ENCODE data around the gene KREMEN2.
A peak's percentile ranks its signal among the peaks of the same experiment; 100 is the strongest.

KREMEN2 gene

GRCh38 chr16:2974319-2975056 lies 10.4 kb downstream of the KREMEN2 start:
- TF ChIP-seq CTCF (IDR thresholded peaks at IDR 0.05; ENCODE audit: low read length, missing control alignments) = no peak
- H3K4me3 ChIP-seq (replicated peaks; ENCODE audit: low read depth, low read length) = no peak overlapping the region
- no peak for DNase-seq (ENCODE audit: low read depth)

GRCh38 chr16:2975161-2975795 lies 11.2 kb downstream of the KREMEN2 start:
- TF ChIP-seq CTCF (IDR thresholded peaks at IDR 0.05; ENCODE audit: low read length, missing control alignments) = no peak
- no peak for DNase-seq (ENCODE audit: low read depth)

GRCh38 chr16:2976201-2976600 lies 12.1 kb downstream of the KREMEN2 start:
- no peak for TF ChIP-seq CTCF (IDR thresholded peaks at IDR 0.05; ENCODE audit: low read length, missing control alignments)
- no peak for DNase-seq (ENCODE audit: low read depth)
- H3K4me3 ChIP-seq (replicated peaks; ENCODE audit: low read depth, low read length) = no peak overlapping the region

More at GRCh38 chr16:2975161-2975795, 11.2 kb downstream of the KREMEN2 start:
- no peak overlapping the region for H3K4me3 ChIP-seq (replicated peaks; ENCODE audit: low read depth, low read length)

GRCh38 chr16:2976673-2977072 lies 12.6 kb downstream of the KREMEN2 start:
- no peak for TF ChIP-seq CTCF (IDR thresholded peaks at IDR 0.05; ENCODE audit: low read length, missing control alignments)
- no peak overlapping the region for H3K4me3 ChIP-seq (replicated peaks; ENCODE audit: low read depth, low read length)
- DNase-seq (ENCODE audit: low read depth) = no peak

GRCh38 chr16:2977440-2977839 lies 13.4 kb downstream of the KREMEN2 start:
- DNase-seq (ENCODE audit: low read depth) = no peak
- H3K4me3 ChIP-seq (replicated peaks; ENCODE audit: low read depth, low read length) = no peak overlapping the region
- TF ChIP-seq CTCF (IDR thresholded peaks at IDR 0.05; ENCODE audit: low read length, missing control alignments) = no peak

GRCh38 chr16:2979669-2980226 lies 15.7 kb downstream of the KREMEN2 start:
- H3K4me3 ChIP-seq (replicated peaks; ENCODE audit: low read depth, low read length) = peak overlapping the region; percentile 69
- TF ChIP-seq CTCF (IDR thresholded peaks at IDR 0.05; ENCODE audit: low read length, missing control alignments) = no peak
- DNase-seq (ENCODE audit: low read depth) = no peak

Measured in fibroblast of pulmonary artery (primary cell).